IPS DF 6.9 (cell line): ENCODE data around the gene HIPK2.

Source experiments
- DNase-seq: peaks from one replicate; pipeline ENCODE4 v3.0.0-alpha.2; 2013; ENCODE audit warnings: low read depth, low spot score
- H3K27ac ChIP-seq: one replicate; pipeline ENCODE4 v1.5.1; 2013; ENCODE audit warnings: low read length, control low read depth
- H3K27me3 ChIP-seq: 2 replicates; pipeline ENCODE4 v1.6.1; 2013; ENCODE audit warnings: mild to moderate bottlenecking, low read length; ENCODE audit not compliant: control insufficient read depth, insufficient read depth
- H3K36me3 ChIP-seq: 2 replicates; pipeline ENCODE4 v1.6.1; 2013; ENCODE audit warnings: low read length; ENCODE audit not compliant: control insufficient read depth, insufficient read depth
- H3K4me1 ChIP-seq: 2 replicates; pipeline ENCODE4 v1.6.1; 2013; ENCODE audit warnings: low read length; ENCODE audit not compliant: control insufficient read depth, insufficient read depth
- H3K4me3 ChIP-seq: 2 replicates; pipeline ENCODE4 v1.5.1; 2013; ENCODE audit warnings: mild to moderate bottlenecking, low read length
- H3K9me3 ChIP-seq: 2 replicates; pipeline ENCODE4 v1.6.1; 2013; ENCODE audit warnings: low read length, inconsistent platforms; ENCODE audit not compliant: control insufficient read depth, insufficient read depth
- WGBS: extraction: QIAGEN DNeasy Blood & Tissue Kit; methylation state at CpG from one replicate; pipeline ENCODE4 v1.1.7; 2013; ENCODE audit warnings: mixed read lengths, missing lambda C conversion rate; ENCODE audit not compliant: insufficient read length, insufficient coverage; 5-methylcytosine and 5-hydroxymethylcytosine counted together

HIPK2 gene

DNA sequence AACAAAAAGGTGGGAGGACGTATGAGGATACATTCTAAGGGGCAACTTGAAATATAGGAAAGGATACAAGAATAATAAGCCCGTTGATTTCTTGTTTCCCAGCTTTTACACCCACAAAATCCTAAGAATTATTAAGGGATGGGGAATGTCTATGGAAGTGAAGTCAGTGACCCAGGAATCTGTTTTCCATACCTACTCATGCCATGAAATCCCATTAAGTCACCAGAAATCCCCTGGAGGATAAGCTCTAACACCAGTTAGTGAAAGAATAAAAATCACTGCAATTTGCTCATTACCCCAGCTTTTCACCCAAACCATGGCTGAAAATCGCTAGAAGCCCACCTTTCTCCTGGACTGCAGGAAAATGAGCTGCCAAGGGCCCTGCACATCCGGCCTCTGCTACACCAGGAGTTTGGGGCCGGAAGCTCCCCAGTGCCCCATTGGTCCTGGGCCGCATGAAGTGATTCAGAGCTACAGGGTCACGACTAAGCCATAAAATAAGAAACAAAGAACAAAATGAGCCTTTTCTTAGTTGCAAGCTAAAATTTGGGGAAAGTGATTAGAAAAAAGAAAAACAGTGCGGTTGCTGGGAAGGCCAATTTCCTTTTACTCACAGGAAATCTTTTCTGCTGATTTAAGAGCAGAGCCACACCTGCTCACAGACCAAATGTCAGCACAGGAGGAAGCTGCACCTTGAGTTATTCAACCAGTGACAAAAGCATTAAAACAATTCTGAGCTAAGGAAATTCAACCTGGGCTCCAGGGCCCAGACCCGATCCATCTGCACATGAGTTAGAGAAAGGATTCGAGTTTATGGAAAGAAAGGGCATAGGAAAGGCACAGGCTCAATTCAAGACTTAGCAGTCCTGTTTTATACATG, 40.3 kb downstream of the HIPK2 start:
- no peaks in the 10 kb centered on the region for H3K27me3 ChIP-seq
- no CpG with 5 or more reads among the region's 10 CpGs for WGBS
- no peaks in the 10 kb centered on the region; the same call in 1 of the 2 replicates for H3K4me1 ChIP-seq
- no peak overlapping the region for H3K27ac ChIP-seq
- DNase-seq, result no peak
- H3K36me3 ChIP-seq, result no peaks in the 10 kb centered on the region
- H3K4me3 ChIP-seq, result no peak overlapping the region
- no peaks in the 10 kb centered on the region; the same call in 1 of the 2 replicates for H3K9me3 ChIP-seq

DNA sequence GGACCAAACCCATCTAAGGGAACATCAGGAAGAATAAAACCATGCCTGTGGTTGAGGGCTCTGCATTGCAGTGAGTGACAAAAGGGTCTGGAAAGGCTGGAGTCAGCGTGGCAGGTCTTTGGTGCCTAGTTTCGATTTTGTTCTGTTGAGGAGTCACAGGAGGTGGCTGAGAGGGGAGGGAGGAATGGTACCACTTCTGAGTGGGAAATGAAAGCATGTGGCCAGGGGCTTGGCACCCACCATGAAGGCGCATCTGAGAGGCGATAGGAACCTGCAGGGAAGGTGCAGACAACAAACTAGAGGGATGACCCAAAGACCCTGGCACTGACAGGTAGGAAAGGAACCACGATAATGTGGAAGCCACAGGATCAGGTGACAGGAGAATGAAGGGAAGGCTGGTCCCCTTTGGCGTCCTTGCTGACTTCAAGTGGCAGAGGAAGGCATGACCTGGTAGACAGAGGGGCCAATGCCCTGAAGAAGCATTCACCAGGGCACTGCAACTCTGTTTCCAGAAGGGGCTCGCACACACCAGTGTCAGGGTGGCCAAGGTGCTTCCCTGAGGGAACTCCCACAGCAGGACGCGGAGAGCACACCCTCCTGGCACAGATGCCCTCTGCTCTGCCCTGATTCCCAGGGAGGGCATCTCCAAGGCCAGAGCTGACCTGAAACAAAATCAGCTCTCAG, 41.7 kb downstream of the HIPK2 start:
- DNase-seq, result no peak
- Histone ChIP-seq H3K4me1 (no peaks in the 10 kb centered on the region; the same call in 1 of the 2 replicates), H3K27me3 (no peaks in the 10 kb centered on the region), H3K27ac (no peak overlapping the region), H3K4me3 (no peak overlapping the region), H3K36me3 (no peaks in the 10 kb centered on the region), H3K9me3 (no peaks in the 10 kb centered on the region; the same call in 1 of the 2 replicates)
- no CpG with 5 or more reads among the region's 9 CpGs for WGBS

DNA sequence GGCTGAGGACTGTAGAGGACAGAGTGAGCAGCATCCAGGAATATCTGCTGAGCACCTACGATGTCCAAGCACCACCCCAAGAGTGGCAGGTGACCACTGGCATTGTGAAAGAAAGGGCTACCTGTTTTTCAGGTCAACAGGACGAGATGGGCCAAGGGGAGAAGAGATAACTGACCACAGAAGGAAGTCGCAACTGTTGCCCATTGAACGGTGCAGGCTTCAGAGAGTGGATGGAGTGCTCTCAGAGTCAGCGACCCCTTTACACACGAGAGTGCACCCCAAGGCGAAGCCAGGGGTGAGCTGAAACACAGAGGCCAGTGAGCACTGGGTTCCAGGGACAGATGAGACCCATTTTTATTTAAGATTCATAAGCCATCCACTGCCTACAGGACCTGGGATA, 42.3 kb downstream of the HIPK2 start:
- H3K27ac ChIP-seq, result no peak overlapping the region
- no peaks in the 10 kb centered on the region; the same call in 1 of the 2 replicates for H3K4me1 ChIP-seq
- DNase-seq, result no peak
- no CpG with 5 or more reads among the region's 7 CpGs for WGBS
- no peak overlapping the region for H3K4me3 ChIP-seq
- H3K36me3 ChIP-seq, result no peaks in the 10 kb centered on the region
- no peaks in the 10 kb centered on the region for H3K27me3 ChIP-seq
- no peaks in the 10 kb centered on the region; the same call in 1 of the 2 replicates for H3K9me3 ChIP-seq

DNA sequence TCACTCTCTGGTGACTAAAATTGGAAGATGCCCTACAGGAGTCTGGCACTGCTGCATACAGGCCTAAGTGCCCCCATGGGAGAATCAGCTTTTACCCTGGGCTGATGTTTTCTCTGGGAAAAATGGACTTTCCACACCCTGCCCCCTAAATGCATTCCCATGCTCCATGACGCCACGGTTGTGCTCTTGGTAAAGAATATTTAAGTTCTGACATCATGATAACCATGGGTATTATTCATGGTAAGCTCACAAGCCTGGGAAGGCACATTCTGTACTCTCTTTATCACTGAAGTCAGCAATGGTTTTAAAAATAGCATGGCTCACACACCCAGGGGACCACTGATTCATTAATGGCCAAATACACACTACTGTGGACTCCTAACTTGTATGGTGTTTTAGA, 43.4 kb downstream of the HIPK2 start:
- Histone ChIP-seq H3K4me3 (no peak overlapping the region), H3K27me3 (no peaks in the 10 kb centered on the region), H3K36me3 (no peaks in the 10 kb centered on the region), H3K4me1 (no peaks in the 10 kb centered on the region), H3K27ac (no peak overlapping the region), H3K9me3 (no peaks in the 10 kb centered on the region; the same call in 1 of the 2 replicates)
- no CpG with 5 or more reads among the region's 2 CpGs for WGBS
- DNase-seq, result no peak

DNA sequence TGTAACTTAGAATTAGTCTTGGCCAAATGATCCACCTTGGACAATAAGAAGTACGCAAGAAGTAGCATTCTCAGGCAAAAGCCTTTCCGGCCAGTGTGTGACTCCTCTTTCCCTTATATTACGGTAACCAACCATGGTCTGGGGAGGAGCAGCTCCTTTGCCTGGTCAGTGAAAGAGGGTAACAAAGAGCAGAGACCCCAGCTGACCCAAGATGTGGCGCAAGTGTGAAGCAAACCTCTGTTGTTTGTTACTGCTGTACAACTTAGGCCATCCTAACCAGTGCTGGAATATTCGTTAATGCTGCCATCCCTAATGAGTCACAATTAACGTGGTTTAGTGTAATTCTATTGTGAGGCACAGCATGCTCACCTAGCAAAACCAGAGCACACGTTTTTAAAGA, 44.0 kb downstream of the HIPK2 start:
- no CpG with 5 or more reads among the region's 7 CpGs for WGBS
- no peak for DNase-seq
- Histone ChIP-seq H3K27me3 (no peaks in the 10 kb centered on the region), H3K36me3 (no peaks in the 10 kb centered on the region), H3K4me1 (no peaks in the 10 kb centered on the region), H3K27ac (no peak overlapping the region), H3K9me3 (no peaks in the 10 kb centered on the region; the same call in 1 of the 2 replicates), H3K4me3 (no peak overlapping the region)

DNA sequence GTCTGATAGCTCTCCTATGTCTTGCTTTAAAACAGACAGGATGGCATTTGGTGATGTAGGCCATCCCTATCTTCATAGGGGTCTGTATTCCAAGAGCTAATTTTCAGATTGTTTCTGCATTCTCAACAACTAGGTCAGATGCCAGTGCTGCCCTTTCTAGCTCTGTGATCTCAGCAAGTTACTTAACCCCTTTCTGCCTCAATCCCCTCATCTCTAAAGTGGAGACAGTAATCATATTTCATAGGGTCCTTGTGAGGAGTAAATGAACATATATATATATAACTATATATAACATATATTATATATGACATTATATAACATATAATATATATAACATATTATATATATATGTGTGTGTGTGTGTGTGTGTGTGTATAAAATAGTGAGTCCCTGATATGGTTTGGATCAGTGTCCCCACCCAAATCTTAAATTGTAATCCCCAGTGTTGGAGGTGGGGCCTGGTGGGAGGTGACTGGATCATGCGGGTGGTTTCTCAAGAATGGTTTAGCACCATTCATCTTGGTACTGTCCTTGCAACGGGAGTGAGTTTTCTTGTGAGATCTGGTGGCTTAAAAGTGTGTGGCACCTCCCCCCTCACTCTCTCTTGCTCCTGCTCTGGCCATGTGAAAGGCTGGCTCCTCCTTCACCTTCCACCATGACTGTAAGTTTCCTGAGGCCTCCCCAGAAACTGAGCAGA, 45.2 kb downstream of the HIPK2 start:
- no CpG with 5 or more reads among the region's 2 CpGs for WGBS
- Histone ChIP-seq H3K27ac (no peak overlapping the region), H3K27me3 (no peaks in the 10 kb centered on the region), H3K4me1 (no peaks in the 10 kb centered on the region), H3K9me3 (peaks cover 2% of the 10 kb centered on the region; the same call in 1 of the 2 replicates), H3K36me3 (no peaks in the 10 kb centered on the region), H3K4me3 (no peak overlapping the region)
- no peak for DNase-seq

DNA sequence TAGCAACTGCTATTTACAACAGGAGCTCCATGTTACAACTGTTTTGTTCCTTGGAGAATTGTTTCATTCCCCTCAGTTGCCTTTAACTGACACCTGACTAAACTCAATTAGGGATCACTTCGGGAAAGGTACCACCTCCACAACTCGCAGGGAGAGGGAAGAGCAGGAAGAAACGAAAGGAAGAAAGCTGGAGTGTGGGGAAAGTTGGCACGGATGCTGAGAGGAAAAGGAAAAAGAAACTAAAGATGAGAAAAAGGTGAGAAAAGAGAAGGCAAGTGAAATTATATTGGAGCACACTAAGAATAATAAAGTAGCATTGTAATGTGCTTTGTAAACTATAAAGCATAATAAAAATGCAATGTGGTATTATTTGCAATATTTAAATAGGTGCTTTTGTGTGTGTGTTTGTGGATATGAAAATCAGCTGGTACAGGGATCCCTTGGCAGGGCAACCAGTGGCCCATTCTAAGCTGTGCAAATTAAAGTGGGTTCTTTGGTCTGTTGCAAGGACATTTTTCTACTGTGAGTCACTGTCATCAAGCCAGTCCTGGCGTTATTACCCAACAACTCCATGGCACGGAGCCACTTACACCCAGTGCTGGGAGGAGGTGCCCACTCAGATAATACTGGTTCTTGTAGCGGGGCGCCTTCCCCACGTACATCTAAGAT, 45.9 kb downstream of the HIPK2 start:
- Histone ChIP-seq H3K4me1 (no peaks in the 10 kb centered on the region), H3K36me3 (no peaks in the 10 kb centered on the region), H3K27ac (no peak overlapping the region), H3K4me3 (no peak overlapping the region), H3K27me3 (no peaks in the 10 kb centered on the region), H3K9me3 (peaks cover 2% of the 10 kb centered on the region; the same call in 1 of the 2 replicates)
- DNase-seq, result no peak
- WGBS, result no CpG with 5 or more reads among the region's 9 CpGs

DNA sequence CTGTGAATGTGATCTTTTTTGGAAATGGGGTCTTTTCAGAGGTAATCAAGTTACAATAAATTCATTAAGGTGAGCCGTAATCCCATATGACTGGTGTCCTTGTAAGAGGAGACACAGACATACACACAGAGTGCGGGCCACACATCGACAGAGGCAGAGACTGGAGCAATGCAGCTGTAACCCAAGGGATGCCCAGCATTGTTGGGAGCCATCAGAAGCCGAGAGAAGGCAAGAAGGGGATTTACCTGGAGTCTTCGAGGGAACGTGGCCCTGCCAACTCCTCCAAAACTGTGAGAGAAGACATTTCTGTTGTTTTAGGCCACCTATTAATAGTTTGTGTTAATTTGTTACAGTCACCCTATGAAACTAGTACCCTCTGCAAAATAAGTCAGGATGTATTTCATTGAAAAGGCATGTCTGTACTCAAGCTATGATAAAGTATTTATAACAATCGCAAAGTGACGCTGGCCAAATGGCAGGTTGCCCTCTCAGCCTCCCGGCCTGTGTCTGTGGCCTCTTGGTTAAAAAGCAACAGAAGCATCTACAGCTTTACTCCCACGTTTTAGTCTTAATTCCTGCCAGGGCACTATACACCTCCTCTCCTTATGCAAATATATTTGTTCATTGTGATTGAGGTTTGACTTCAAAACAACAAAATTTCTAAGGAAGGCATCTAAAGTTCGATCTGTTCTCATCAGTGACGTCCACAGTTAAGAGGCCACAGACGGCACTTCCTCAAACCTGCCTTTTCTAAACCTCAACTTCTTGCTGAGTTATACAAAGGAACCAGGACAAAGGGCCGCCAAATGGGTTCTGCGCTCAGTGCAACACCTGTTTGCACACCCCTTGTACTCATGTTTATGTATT, 46.8 kb downstream of the HIPK2 start:
- no peak overlapping the region for H3K27ac ChIP-seq
- H3K36me3 ChIP-seq, result no peaks in the 10 kb centered on the region
- H3K4me3 ChIP-seq, result no peak overlapping the region
- DNase-seq, result no peak
- no peaks in the 10 kb centered on the region for H3K4me1 ChIP-seq
- H3K9me3 ChIP-seq, result peaks cover 2% of the 10 kb centered on the region; the same call in 1 of the 2 replicates
- no peaks in the 10 kb centered on the region for H3K27me3 ChIP-seq
- WGBS, result no CpG with 5 or more reads among the region's 15 CpGs

DNA sequence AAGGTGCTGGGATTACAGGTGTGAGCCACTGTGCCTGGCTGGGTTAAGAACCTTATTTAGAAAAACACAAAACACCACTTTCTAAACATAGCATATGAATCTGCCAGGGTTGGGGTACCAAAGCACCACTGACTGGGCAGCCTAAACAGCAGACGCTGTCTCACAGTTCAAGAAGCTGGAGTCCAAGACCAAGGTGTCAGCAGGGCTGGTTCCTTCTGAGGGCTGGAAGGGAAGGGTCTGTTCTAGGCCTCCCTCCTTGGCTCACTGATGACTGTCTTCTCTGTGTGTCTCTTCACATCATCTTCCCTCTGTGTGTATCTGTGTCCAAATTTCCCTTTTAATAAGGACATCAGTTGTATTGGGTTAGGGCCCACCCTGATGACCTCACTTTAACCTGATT, 49.6 kb downstream of the HIPK2 start:
- DNase-seq, result no peak
- Histone ChIP-seq H3K4me3 (no peak overlapping the region), H3K36me3 (no peaks in the 10 kb centered on the region), H3K27me3 (no peaks in the 10 kb centered on the region), H3K4me1 (no peaks in the 10 kb centered on the region), H3K9me3 (peaks cover 2% of the 10 kb centered on the region; the same call in 1 of the 2 replicates), H3K27ac (no peak overlapping the region)
- no CpG with 5 or more reads among the region's 1 CpG for WGBS
